Measurements from ENCODE around the gene MTHFD2L.

GRCh38 chr4:74174421-74174820, 16.5 kb downstream of the MTHFD2L start:
- no peak for TF ChIP-seq POLR2A (IDR thresholded peaks at IDR 0.05; ENCODE audit: low read depth, low read length)
- no peak for TF ChIP-seq TAF1 (IDR thresholded peaks at IDR 0.05; ENCODE audit: borderline replicate concordance, low read depth, low read length)
- TF ChIP-seq POLR2AphosphoS5 (IDR thresholded peaks at IDR 0.05; ENCODE audit: low read depth, low read length), result no peak

Measured in GM12892 (cell line).